Measurements from ENCODE around the gene CRISPLD2. TPM values are rescaled to one million over a fixed set of nuclear protein-coding genes. Genes with fewer than 3 reads are reported as not detected.

Gene CRISPLD2
- total RNA-seq, 3 donors from 2014 or later (not counting 1 experiment from before 2014, with no cell fraction given): 0.86 to 6.3 TPM; not detected in 1

GRCh38 chr16:84878770-84879169, 59.0 kb downstream of the CRISPLD2 start:
- DNase-seq: no peak
- Mint-ChIP-seq H3K27me3 (ENCODE audit: low read depth in 2 of 2) (peaks cover 17 to 32% of the 10 kb centered on the region in 2 donors), H3K9me3 (no peaks in the 10 kb centered on the region), H3K4me3 (no peak overlapping the region), H3K27ac (no peak overlapping the region), H3K36me3 (no peaks in the 10 kb centered on the region), H3K4me1 (no peaks in the 10 kb centered on the region)
- intact Hi-C loops (cut with micrococcal nuclease): no loop called here
- no peak overlapping the region for H3K4me3 ChIP-seq (ENCODE audit: low read length)
- H3K27me3 ChIP-seq (ENCODE audit: control insufficient read depth, insufficient read depth, low read length): no peaks in the 10 kb centered on the region
- no peaks in the 10 kb centered on the region for H3K4me1 ChIP-seq (ENCODE audit: control insufficient read depth, insufficient read depth, low read length)
- WGBS (ENCODE audit: insufficient coverage): 97% methylated on average over 5 of the region's 5 CpGs
- no peaks in the 10 kb centered on the region for H3K9me3 ChIP-seq (ENCODE audit: control insufficient read depth, insufficient read depth, low read length)
- no peak overlapping the region for H3K27ac ChIP-seq (ENCODE audit: low read length)
- no peak for ATAC-seq
- no peak for TF ChIP-seq CTCF (IDR thresholded peaks at IDR 0.05)
- H3K36me3 ChIP-seq (ENCODE audit: control insufficient read depth, insufficient read depth, low read length): no peaks in the 10 kb centered on the region

GRCh38 chr16:84879569-84880487, 60.0 kb downstream of the CRISPLD2 start:
- Histone ChIP-seq H3K4me1 (ENCODE audit: control insufficient read depth, insufficient read depth, low read length) (no peaks in the 10 kb centered on the region), H3K27ac (ENCODE audit: low read length) (no peak overlapping the region), H3K36me3 (ENCODE audit: control insufficient read depth, insufficient read depth, low read length) (no peaks in the 10 kb centered on the region), H3K4me3 (ENCODE audit: low read length) (no peak overlapping the region), H3K9me3 (ENCODE audit: control insufficient read depth, insufficient read depth, low read length) (no peaks in the 10 kb centered on the region), H3K27me3 (ENCODE audit: control insufficient read depth, insufficient read depth, low read length) (no peaks in the 10 kb centered on the region)
- Mint-ChIP-seq H3K4me1 (no peaks in the 10 kb centered on the region), H3K27ac (no peak overlapping the region), H3K4me3 (no peak overlapping the region), H3K36me3 (no peaks in the 10 kb centered on the region), H3K27me3 (ENCODE audit: low read depth in 2 of 2) (peaks cover 23 to 37% of the 10 kb centered on the region in 2 donors), H3K9me3 (no peaks in the 10 kb centered on the region)
- DNase-seq (no peak), ATAC-seq (no peak)
- intact Hi-C loops (cut with micrococcal nuclease): no loop called here
- no peak for TF ChIP-seq CTCF (IDR thresholded peaks at IDR 0.05)
- 85% methylated on average over 11 of the region's 11 CpGs for WGBS (ENCODE audit: insufficient coverage)

DNA sequence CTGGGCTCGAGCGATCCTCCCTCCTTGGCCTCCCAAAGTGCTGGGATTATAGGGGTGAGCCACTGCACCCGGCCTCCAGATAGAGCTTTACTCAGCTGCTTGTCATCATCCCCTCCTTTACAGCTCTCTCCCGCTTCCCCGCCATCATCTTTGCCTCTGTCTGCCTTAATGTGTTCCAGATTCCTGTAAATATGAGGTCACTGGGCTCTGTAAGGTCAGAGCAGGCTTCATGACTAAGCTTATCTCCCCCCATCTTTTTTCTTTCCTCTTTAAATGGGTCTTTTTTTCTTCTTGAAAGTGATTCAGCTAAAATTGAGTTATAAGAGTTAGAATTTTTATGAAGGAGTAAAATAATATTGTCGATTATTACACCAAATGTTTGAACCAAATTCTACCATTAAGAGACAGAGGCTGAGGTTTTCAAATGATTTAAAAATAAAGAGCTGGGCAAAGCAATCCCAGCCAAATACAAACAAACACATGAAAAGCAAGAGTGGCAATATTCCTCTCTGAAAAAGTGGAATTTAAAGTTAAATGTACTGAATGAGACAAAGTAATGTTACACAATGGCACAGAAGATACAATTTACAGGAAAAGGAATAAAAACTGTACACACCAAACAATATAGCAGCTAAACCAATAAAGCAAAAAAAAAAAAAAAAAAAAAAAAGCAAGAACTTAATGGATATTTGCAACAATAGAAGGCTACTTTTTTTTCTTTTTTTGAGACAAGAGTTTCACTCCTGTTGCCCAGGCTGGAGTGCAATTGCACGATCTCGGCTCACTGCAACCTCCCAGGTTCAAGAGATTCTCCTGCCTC, 62.1 kb downstream of the CRISPLD2 start:
- H3K27ac ChIP-seq (ENCODE audit: low read length): no peak overlapping the region
- H3K4me1 ChIP-seq (ENCODE audit: control insufficient read depth, insufficient read depth, low read length): no peaks in the 10 kb centered on the region
- no peaks in the 10 kb centered on the region for H3K36me3 ChIP-seq (ENCODE audit: control insufficient read depth, insufficient read depth, low read length)
- 86% methylated on average over 7 of the region's 8 CpGs for WGBS (ENCODE audit: insufficient coverage)
- H3K9me3 ChIP-seq (ENCODE audit: control insufficient read depth, insufficient read depth, low read length): no peaks in the 10 kb centered on the region
- Mint-ChIP-seq H3K9me3 (no peaks in the 10 kb centered on the region), H3K27ac (no peak overlapping the region), H3K36me3 (no peaks in the 10 kb centered on the region), H3K4me3 (no peak overlapping the region), H3K4me1 (no peaks in the 10 kb centered on the region), H3K27me3 (ENCODE audit: low read depth in 2 of 2) (peaks cover 27 to 37% of the 10 kb centered on the region in 2 donors)
- no peaks in the 10 kb centered on the region for H3K27me3 ChIP-seq (ENCODE audit: control insufficient read depth, insufficient read depth, low read length)
- intact Hi-C loops (cut with micrococcal nuclease): no loop called here
- H3K4me3 ChIP-seq (ENCODE audit: low read length): no peak overlapping the region
- ATAC-seq: no peak
- DNase-seq: no peak
- TF ChIP-seq CTCF (IDR thresholded peaks at IDR 0.05): no peak

Measured in natural killer cell (primary cell).